ENCODE results near the gene FAM13C.

The FAM13C gene

DNA sequence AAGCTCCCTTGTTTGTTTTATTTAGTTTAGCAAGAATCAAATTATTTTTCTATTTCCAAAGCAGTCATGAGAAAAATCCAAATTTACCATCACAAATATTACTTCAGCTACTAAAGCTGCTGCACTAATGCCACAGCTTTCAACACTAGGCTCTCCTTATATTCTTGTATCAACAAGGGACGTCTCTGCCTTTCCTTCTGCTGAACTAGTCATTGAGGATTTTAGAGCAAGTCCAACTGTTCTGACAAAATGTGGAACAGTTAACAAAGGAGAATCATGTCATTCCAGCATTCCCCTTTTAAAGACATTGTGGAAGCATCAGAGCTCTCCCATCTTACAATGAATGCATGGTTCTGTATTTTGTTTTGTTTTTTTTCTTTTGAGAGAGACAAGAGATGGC lies 28.6 kb downstream of the FAM13C start:
- FAIRE-seq (no peak), DNase-seq (ENCODE audit: insufficient read length) (no peak)
- no peak for TF ChIP-seq POLR2A (IDR thresholded peaks at IDR 0.05; ENCODE audit: low read depth, low read length)
- no peak for TF ChIP-seq POLR2AphosphoS5 (IDR thresholded peaks at IDR 0.05; ENCODE audit: low read depth, low read length)
- no peak for TF ChIP-seq TAF1 (IDR thresholded peaks at IDR 0.05; ENCODE audit: borderline replicate concordance, low read depth, low read length)

DNA sequence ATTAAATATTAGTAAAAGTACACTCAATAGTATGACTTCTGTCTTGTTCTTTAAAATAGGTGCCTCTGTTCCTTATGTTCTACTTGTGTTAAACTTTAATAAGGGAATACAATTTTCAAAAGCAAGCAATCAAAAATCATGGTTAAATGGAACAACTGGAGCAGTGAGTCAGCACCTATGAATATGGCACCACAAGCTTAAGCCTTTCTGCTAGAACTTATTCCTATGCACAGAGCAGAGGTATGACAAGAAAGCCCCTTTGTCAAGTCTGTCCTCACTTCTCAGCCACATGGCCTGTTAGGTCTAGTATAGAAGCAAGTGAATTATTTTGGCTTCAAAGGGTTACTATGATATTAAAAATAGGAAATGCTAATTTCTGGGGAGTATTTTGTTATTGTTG lies 29.8 kb downstream of the FAM13C start:
- DNase-seq (ENCODE audit: insufficient read length): no peak
- no peak for TF ChIP-seq TAF1 (IDR thresholded peaks at IDR 0.05; ENCODE audit: borderline replicate concordance, low read depth, low read length)
- TF ChIP-seq POLR2A (IDR thresholded peaks at IDR 0.05; ENCODE audit: low read depth, low read length): no peak
- TF ChIP-seq POLR2AphosphoS5 (IDR thresholded peaks at IDR 0.05; ENCODE audit: low read depth, low read length): no peak
- no peak for FAIRE-seq

DNA sequence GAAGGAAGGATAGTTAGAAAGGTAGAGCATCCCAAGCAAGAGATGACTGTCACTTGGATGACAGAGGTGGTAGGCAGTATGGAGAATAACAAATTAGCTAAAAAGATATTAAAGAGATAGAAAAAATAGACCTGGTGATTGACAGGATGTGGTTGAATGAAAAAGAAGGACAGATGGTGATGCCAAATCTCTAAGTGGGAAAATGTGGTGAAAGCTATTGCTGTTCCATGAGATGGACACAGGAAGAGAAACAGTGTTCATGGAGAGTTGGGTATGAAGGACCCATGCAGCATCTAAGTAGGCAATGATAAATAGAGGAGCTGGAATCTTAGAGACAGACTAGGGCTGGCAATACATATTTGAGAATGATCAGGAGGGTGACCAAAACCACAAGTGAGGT lies 30.7 kb downstream of the FAM13C start:
- FAIRE-seq: no peak
- no peak for DNase-seq (ENCODE audit: insufficient read length)
- TF ChIP-seq TAF1 (IDR thresholded peaks at IDR 0.05; ENCODE audit: borderline replicate concordance, low read depth, low read length) (no peak), POLR2AphosphoS5 (IDR thresholded peaks at IDR 0.05; ENCODE audit: low read depth, low read length) (no peak), POLR2A (IDR thresholded peaks at IDR 0.05; ENCODE audit: low read depth, low read length) (no peak)

GRCh38 chr10:59325116-59325515 lies 37.2 kb downstream of the FAM13C start:
- TF ChIP-seq TAF1 (IDR thresholded peaks at IDR 0.05; ENCODE audit: borderline replicate concordance, low read depth, low read length): no peak
- TF ChIP-seq POLR2A (IDR thresholded peaks at IDR 0.05; ENCODE audit: low read depth, low read length): no peak
- TF ChIP-seq POLR2AphosphoS5 (IDR thresholded peaks at IDR 0.05; ENCODE audit: low read depth, low read length): no peak
- FAIRE-seq: no peak
- DNase-seq (ENCODE audit: insufficient read length): no peak

DNA sequence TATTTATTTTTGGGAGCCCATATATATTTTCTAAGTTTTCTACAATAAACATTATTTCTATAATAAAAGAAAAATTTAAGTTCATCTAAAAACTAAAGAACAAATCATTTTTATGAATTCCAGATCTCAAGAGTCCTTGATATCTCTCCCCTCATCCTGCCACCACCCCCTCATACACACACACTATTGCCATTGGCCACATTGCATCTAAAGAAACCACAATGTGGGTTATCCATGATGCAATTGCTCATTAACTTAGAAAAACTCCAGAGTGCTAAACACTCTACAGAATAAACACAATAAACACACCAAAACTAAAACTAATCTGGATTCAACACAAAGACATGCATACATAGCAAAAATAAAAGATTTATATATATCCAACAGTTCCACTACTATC lies 37.8 kb downstream of the FAM13C start:
- FAIRE-seq: no peak
- no peak for DNase-seq (ENCODE audit: insufficient read length)
- TF ChIP-seq POLR2A (IDR thresholded peaks at IDR 0.05; ENCODE audit: low read depth, low read length): no peak
- TF ChIP-seq POLR2AphosphoS5 (IDR thresholded peaks at IDR 0.05; ENCODE audit: low read depth, low read length): no peak
- TF ChIP-seq TAF1 (IDR thresholded peaks at IDR 0.05; ENCODE audit: borderline replicate concordance, low read depth, low read length): no peak

- FAIRE-seq (no peak), DNase-seq (ENCODE audit: insufficient read length) (no peak)
- no peak for TF ChIP-seq TAF1 (IDR thresholded peaks at IDR 0.05; ENCODE audit: borderline replicate concordance, low read depth, low read length)
- TF ChIP-seq POLR2A (IDR thresholded peaks at IDR 0.05; ENCODE audit: low read depth, low read length): no peak
- no peak for TF ChIP-seq POLR2AphosphoS5 (IDR thresholded peaks at IDR 0.05; ENCODE audit: low read depth, low read length)
Observed at GRCh38 chr10:59323831-59324401, 38.4 kb downstream of the FAM13C start.

- TF ChIP-seq POLR2AphosphoS5 (IDR thresholded peaks at IDR 0.05; ENCODE audit: low read depth, low read length) (no peak), POLR2A (IDR thresholded peaks at IDR 0.05; ENCODE audit: low read depth, low read length) (no peak)
- DNase-seq (ENCODE audit: insufficient read length): no peak
- FAIRE-seq: no peak
Observed at GRCh38 chr10:59323036-59323459, 39.3 kb downstream of the FAM13C start.

- TF ChIP-seq POLR2AphosphoS5 (IDR thresholded peaks at IDR 0.05; ENCODE audit: low read depth, low read length) (no peak), TAF1 (IDR thresholded peaks at IDR 0.05; ENCODE audit: borderline replicate concordance, low read depth, low read length) (no peak), POLR2A (IDR thresholded peaks at IDR 0.05; ENCODE audit: low read depth, low read length) (no peak)
- DNase-seq (ENCODE audit: insufficient read length) (no peak), FAIRE-seq (no peak)
Observed at GRCh38 chr10:59322131-59322530, 40.2 kb downstream of the FAM13C start.

DNA sequence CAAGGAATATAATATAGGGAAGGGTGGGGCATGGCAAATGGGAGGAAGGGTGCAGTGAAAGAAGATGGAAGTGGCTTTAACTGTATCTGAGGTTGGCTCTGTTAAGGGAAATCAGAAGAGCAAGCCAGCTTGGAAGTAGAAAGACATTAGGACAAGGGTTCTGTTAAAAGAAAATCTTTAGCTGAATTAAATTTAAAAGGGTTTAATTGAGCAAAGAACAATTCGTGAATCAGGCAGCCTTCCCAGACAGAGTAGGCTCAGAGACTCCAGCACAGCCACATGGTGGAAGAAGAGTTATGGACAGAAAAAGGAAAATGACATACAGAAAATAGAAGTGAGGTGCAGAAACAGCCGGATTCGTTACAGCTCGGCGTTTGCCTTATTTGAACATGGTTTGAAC lies 42.0 kb downstream of the FAM13C start:
- no peak for TF ChIP-seq POLR2AphosphoS5 (IDR thresholded peaks at IDR 0.05; ENCODE audit: low read depth, low read length)
- TF ChIP-seq POLR2A (IDR thresholded peaks at IDR 0.05; ENCODE audit: low read depth, low read length): no peak
- no peak for TF ChIP-seq TAF1 (IDR thresholded peaks at IDR 0.05; ENCODE audit: borderline replicate concordance, low read depth, low read length)
- no peak for FAIRE-seq
- DNase-seq (ENCODE audit: insufficient read length): no peak

DNA sequence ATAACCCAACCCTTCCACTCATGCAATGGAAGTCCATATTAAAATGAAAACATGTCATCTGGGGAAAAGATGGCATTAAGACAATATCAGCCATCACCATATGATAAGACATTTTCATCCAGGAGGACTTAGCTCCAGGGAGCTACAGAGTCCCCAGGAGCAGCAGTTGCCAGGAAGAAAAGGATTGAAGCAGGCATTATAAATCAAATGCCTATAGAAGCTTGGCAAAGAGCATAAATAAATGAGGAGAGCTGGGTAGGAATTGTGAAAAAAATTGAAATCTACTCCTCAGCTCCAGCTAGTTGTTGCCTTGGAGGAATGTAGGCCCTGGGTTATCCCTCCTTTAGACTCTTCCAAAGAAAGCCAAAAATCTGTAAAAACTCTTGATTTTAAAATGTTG lies 42.5 kb downstream of the FAM13C start:
- no peak for FAIRE-seq
- DNase-seq (ENCODE audit: insufficient read length): no peak
- TF ChIP-seq POLR2AphosphoS5 (IDR thresholded peaks at IDR 0.05; ENCODE audit: low read depth, low read length) (no peak), TAF1 (IDR thresholded peaks at IDR 0.05; ENCODE audit: borderline replicate concordance, low read depth, low read length) (no peak), POLR2A (IDR thresholded peaks at IDR 0.05; ENCODE audit: low read depth, low read length) (no peak)

DNA sequence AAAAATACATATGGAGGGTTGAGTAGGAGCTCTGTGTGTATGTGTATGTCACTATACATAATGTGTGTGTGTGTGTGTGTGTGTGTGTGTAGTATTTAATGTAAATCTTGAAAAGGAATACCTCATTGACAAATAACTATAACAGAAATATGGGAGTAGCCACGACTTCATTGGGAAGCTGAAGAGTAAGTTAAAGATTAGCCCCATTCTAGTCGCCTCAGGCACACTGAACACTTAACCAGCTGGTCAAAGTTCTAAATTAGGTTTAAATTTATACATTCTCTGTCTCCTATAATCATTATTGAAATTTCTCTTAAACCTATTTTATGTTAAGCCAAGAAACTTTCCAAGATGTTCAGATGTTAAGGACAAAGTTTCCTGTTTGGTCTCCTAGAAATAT lies 45.3 kb downstream of the FAM13C start:
- TF ChIP-seq POLR2AphosphoS5 (IDR thresholded peaks at IDR 0.05; ENCODE audit: low read depth, low read length): no peak
- TF ChIP-seq POLR2A (IDR thresholded peaks at IDR 0.05; ENCODE audit: low read depth, low read length): no peak
- no peak for TF ChIP-seq TAF1 (IDR thresholded peaks at IDR 0.05; ENCODE audit: borderline replicate concordance, low read depth, low read length)
- DNase-seq (ENCODE audit: insufficient read length) (no peak), FAIRE-seq (no peak)

- DNase-seq (ENCODE audit: insufficient read length) (no peak), FAIRE-seq (no peak)
- TF ChIP-seq TAF1 (IDR thresholded peaks at IDR 0.05; ENCODE audit: borderline replicate concordance, low read depth, low read length) (no peak), POLR2AphosphoS5 (IDR thresholded peaks at IDR 0.05; ENCODE audit: low read depth, low read length) (no peak), POLR2A (IDR thresholded peaks at IDR 0.05; ENCODE audit: low read depth, low read length) (no peak)
Observed at GRCh38 chr10:59315465-59315864, 46.9 kb downstream of the FAM13C start.

DNA sequence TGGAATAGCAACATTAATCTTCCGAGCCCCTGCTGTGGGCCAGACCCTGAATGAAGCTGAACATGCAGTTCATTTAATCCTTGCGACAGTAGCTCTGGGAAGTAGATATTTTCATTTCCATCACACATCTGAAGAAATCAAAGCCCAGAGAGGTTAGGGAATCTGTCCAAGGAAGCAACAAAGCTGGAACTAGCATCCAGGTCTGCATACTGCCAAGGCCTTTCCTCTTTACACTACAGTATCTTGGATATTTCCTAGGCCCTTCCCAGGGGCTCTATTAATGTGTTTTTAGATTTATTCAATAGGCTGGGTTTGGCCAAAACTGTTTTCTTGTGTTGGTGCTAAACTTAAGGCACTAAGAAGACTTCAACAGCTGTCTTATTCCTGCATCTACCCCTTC lies 48.1 kb downstream of the FAM13C start:
- FAIRE-seq: no peak
- DNase-seq (ENCODE audit: insufficient read length): no peak
- no peak for TF ChIP-seq POLR2A (IDR thresholded peaks at IDR 0.05; ENCODE audit: low read depth, low read length)
- TF ChIP-seq TAF1 (IDR thresholded peaks at IDR 0.05; ENCODE audit: borderline replicate concordance, low read depth, low read length): no peak
- no peak for TF ChIP-seq POLR2AphosphoS5 (IDR thresholded peaks at IDR 0.05; ENCODE audit: low read depth, low read length)
